GM21423 (cell line): ENCODE results near the gene TNIP1.

ENCODE experiments used
- ATAC-seq: cut with Tn5 transposase; IDR thresholded peaks from one replicate; pipeline ENCODE4 v1.9.1; 2021; ENCODE audit warnings: mild to moderate bottlenecking, moderate library complexity; ENCODE audit not compliant: unreplicated experiment

TNIP1 gene

GRCh38 chr5:151047814-151048425 lies 32.9 kb downstream of the TNIP1 start:
- peak; percentile 63 for ATAC-seq

GRCh38 chr5:151042453-151043093 lies 38.3 kb downstream of the TNIP1 start:
- ATAC-seq: no peak

DNA sequence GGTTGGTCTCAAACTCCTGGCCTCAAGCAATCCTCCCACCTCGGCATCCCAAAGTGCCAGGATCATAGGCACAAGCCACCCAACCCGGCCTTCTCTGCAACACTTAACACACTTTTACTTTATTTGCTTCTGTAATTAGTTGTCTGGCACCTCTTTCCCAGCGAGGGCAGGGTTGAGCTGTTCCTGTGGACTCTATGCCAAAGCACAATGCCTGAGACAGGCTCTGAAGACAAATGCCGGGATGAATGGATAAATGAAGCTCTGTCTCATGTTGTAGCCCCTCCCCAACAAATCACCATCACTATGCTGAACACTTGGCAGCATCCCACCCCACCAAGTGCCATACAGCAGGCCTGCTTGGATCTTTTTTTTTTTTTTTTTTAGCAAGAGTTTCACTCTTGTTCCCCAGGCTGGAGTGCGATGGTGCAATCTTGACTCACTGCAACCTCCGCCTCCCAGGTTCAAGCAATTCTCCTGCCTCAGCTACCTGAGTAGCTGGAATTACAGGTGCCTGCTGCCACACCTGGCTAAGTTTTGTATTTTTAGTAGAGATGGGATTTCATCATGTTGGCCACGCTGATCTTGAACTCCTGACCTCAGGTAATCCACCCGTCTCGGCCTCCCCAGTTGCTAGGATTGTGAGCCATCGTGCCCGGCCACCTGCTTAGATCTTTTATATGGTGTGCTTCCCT lies 39.1 kb downstream of the TNIP1 start:
- ATAC-seq: no peak

- no peak for ATAC-seq
Observed at GRCh38 chr5:151040211-151040747, 40.6 kb downstream of the TNIP1 start.

DNA sequence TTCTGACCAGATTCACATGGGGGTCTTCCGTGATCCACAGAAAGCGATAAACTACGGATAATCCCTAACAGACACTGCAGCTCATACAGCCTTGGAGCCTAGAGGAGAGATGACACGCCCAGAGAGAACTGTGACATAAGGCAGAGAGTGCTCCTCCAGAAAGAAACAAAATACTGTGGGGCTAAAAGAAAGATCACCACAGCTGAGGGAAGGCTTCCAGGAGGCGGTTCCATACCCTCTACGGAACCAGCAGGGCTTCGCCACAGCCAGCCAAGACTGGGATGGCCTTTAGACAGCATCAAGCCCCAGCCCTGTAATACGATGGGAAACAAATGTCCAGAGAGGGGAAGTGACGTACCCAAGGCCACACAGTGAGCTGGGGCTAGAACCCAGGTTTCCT lies 41.2 kb downstream of the TNIP1 start:
- ATAC-seq: no peak

- ATAC-seq: no peak
Observed at GRCh38 chr5:151038801-151039238, 42.0 kb downstream of the TNIP1 start.

- ATAC-seq: no peak
Observed at GRCh38 chr5:151038412-151038745, 42.5 kb downstream of the TNIP1 start.

DNA sequence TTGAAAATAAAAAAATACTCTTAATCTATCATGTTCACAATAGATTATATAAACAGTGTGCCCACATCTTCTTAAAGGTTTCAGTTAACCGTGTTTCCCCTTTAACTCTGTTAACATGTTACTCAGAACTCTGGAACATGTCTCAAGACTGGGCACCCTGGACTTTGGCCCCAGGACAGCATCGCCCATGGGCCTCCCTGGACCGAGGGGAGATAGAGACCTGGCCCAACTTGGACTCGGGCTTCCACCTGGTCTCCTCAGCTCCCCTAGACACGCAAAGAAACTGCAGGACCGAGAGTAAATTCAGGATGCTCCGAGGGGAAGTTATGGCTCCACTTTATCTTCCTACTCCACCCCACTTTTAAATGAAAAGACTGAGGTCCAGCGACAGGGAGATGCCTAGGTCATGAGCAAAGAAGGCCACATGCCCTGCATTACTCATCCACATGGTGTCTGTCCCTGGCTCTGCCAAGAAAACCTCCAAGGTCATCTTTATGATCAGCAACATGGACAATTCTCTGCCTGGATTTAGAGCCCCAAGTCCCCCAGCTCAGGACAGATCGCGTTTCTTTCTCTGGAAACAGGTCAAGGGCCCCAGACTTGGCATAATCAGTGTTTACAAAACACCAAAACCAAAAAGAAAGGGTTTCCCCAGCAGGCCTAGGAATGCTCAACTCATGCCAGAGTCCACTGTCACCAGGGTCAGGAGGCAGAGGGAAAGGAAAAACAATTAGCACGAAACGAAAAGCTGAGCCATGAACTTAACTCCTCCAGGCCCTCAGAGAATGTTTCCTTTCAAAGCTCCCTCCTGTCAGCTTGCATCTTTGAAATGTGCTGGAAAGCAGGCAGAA lies 43.0 kb downstream of the TNIP1 start:
- no peak for ATAC-seq

DNA sequence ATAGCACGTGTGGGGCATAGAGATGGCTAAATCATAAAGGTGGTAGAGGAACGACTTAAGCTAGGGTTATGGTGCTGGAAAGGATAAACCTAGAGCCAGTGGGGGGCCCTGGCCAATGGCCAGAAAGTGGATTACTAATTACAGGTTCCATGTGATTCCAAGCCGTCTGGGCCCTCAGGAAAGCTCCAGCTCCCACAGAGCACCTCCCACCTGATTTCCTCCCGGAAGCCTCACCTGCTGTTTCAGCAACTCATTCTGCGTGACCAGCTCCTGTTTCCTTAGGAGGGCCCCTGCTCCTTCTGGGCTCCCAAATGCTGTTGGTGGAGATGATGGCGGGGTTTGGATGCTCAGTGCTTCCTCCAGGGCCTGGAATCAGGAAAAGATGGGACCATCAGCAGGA lies 44.3 kb downstream of the TNIP1 start:
- ATAC-seq: no peak

DNA sequence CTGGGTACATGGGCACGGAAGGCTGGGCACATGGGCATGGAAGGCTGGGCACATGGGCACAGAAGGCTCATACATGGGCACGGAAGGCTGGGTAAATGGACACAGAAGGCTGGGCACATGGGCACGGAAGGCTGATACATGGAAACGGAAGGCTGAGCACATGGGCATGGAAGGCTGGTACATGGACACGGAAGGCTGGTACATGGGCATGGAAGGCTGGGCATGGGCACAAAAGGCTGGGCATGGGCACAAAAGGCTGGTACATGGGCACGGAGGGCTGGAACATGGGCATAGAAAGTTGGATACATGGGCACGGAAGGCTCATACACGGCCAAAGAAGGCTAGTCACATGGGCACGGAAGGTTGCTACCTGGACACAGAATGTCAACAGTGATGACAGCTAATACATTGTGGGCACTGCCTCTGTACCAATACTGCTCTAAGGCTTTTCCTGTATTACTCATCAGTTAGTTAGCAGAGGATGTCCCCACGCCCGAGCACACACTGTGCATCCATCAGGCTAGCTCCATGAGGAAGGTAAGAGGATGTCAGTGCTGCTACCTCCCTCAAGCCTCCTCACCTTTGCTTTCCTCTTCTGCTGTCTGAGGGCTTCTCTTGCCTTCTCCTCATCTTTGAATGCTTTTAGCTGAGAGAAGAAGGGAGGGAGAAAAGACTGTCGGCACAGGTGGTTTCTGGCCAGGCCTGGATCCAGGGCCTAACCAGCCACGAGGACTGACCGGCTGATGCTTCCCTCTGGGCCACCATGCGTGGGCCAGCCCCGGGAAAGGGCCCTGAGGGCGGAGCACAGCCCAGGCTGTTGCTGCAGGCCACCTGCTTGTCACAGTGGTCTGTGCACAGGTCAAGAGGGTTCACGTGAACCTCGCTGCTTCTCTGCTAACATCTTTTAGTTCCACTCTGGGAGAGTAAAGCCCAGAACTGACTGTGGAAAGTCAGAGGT lies 46.1 kb downstream of the TNIP1 start:
- ATAC-seq: no peak

- ATAC-seq: no peak
Observed at GRCh38 chr5:151033217-151033934, 47.5 kb downstream of the TNIP1 start.

DNA sequence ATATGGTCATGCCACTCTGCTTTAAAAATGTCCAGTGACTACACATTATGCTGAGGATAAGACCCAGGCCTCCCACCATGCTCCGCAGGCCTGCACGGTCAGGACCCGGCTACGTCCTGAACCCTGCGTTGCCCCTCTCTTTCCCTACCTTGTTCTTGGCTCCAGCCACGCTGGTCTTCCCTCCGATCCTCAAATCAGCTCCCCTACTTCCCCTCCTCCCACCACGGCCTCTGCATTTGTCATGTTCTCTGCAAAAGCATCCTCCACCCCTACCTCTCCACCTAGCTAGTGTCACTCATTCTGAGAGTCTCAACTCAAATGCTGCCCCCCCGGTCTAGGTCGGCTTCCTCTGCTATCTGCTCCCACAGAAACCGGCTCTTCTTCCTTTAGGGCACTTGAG lies 49.3 kb downstream of the TNIP1 start:
- no peak for ATAC-seq

DNA sequence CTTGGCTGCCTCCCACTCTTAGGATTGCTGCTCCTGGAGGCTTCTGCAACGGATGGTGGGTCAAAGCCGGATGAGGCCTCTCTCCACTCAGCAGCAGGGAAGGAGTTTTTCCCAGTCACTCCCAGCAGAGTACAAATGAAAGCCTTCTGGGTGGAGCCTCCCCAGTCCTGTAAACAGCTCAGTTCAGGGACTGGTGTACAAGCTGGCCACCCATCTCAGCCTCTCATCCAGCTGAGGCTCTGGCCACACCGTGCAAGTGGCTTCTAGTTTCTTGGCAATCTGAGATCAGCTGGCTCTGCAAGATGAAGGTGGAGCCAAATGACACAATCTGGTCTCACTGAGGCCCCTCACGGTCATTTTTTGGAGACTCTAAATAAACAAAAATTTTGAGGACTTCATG lies 50.5 kb downstream of the TNIP1 start:
- ATAC-seq: no peak

DNA sequence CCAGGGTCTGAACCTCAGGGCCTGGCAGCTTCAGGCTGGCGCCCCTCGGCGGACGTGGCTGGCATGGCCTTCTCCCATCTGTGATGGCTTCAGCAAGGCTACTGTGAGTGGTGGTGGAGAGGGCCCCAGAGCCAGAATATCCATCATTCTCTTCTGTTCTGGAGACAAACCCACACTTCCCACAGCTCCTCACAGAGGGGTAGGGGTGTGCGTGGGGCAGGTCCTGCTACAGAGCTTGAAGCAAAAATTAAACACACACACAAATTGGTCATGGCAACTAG lies 50.8 kb downstream of the TNIP1 start:
- no peak for ATAC-seq

- ATAC-seq: no peak
Observed at GRCh38 chr5:151029179-151030055, 51.4 kb downstream of the TNIP1 start.

GRCh38 chr5:151028717-151029116 lies 52.1 kb downstream of the TNIP1 start:
- ATAC-seq: no peak

DNA sequence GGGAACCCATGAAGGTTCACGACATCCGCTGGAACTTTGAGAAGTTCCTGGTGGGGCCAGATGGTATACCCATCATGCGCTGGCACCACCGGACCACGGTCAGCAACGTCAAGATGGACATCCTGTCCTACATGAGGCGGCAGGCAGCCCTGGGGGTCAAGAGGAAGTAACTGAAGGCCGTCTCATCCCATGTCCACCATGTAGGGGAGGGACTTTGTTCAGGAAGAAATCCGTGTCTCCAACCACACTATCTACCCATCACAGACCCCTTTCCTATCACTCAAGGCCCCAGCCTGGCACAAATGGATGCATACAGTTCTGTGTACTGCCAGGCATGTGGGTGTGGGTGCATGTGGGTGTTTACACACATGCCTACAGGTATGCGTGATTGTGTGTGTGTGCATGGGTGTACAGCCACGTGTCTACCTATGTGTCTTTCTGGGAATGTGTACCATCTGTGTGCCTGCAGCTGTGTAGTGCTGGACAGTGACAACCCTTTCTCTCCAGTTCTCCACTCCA lies 52.8 kb downstream of the TNIP1 start:
- ATAC-seq: no peak

DNA sequence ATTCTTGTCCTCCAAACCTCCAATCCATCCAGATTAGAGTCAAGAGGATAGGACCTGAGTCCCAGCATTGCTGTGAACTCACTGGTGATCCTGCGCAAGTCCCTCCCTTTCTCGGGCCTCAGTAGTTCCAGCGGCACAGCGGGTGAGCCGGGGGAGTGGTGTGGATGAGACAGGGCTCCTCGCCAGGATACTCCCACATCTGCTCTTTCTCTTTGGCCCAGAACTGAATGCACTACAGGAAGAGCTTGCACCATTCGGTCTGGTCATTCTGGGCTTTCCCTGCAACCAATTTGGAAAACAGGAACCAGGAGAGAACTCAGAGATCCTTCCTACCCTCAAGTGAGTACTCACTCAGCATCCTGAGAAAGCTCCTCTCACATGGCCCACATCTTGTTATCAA lies 54.2 kb downstream of the TNIP1 start:
- ATAC-seq: no peak

DNA sequence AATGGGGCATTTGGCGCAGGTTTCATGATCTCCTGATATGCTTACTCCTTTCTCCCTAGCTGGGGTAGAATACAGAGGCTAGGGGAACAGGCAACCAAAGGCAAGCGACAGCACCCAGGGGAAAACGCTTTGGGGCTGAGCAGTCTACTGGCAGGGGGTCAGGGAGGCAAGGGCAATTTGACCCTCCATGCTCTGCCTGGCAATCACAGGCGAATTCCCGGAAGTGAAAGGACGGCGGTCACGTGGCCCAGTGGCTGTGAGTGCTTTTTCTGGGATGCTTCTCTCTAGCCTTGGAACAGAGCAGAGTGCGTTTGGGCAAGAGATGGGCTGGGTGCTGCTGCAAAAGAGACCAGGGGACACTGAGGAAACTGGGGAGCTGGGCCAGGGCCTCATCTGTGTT lies 54.7 kb downstream of the TNIP1 start:
- no peak for ATAC-seq
